NCI-H345 treated with DMSO at 0.1 percent for 48 hours (cell line): ENCODE data around the gene CFAP99.

ENCODE experiments used
- DNase-seq: peaks from one replicate; lab custom pipeline; 2025; ENCODE audit not compliant: unreplicated experiment; lab: John Stamatoyannopoulos, UW

The CFAP99 gene

GRCh38 chr4:2497931-2498330, 79.2 kb downstream of the CFAP99 start:
- DNase-seq = no peak

DNA sequence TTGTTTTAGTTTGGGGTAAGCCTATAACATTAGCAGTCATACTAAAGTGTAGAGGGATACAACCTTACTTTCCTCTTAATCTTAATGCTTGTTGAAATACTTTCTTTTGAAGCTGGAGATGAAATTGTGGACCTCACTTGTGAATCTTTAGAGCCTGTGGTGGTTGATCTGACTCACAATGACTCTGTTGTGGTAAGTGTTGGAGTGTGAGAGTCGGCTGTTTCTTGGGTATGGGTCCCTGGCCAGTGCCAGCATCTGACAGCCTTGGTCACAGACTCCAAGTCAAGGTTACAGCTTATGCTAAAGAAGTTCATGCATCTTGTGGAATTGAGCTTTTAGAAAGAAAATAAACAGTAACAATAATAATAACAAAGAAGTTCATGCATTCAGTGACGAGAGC, 81.8 kb downstream of the CFAP99 start:
- no peak for DNase-seq

- no peak for DNase-seq
Measured at GRCh38 chr4:2501034-2501594, 82.4 kb downstream of the CFAP99 start.

DNA sequence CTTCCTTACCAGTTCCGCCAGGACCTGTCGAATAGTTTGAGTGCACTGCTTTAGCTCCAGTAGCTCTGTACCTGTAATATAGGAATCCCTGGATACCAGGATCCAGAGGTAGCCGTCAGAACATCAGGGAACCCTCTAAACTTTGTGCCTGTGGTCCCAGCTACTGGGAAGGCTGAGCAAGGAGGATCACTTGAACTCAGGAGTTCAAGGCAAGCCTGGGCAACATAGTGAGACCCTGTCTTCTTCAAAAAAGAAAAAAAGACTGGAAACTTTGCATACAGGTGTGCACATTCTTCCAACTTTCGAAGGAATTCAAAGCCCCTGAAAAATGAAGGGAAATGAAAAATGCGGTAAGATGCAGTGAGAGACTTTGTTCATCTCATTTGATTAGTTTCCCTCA, 85.1 kb downstream of the CFAP99 start:
- no peak for DNase-seq

DNA sequence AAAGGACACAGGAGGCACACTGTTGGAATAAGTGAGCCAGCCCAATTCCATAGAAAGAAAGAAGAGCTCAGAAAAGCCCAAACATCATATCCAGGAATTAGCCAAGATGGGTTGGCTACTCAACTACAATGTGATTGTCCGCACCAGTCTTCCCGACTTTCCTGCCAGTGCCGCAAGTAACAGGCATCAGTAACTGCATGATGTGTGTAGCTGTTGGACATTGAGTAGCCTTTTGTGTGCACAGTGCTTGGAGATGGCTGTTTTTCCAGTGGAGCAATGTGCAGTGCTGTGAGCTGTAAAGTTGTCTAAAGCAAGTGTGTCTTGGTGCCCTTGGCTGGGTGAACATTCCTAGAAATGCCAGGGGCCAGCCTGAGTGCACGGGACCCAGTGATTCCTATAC, 88.5 kb downstream of the CFAP99 start:
- DNase-seq = no peak

GRCh38 chr4:2507855-2508254, 89.1 kb downstream of the CFAP99 start:
- DNase-seq = no peak

- no peak for DNase-seq
Measured at GRCh38 chr4:2510351-2511259, 91.8 kb downstream of the CFAP99 start.

GRCh38 chr4:2511645-2512131, 92.9 kb downstream of the CFAP99 start:
- no peak for DNase-seq
